Ammon's horn (tissue), 1 donor: Measurements from ENCODE around the gene OR52I2.
A peak's percentile ranks its signal among the peaks of the same experiment; 100 is the strongest.

Experiments used
- DNase-seq: peaks from one replicate; pipeline ENCODE4 v3.0.0-alpha.2; 2016; ENCODE audit warnings: low spot score

OR52I2 gene

GRCh38 chr11:4607781-4608666 lies 26.5 kb downstream of the OR52I2 start, which contains the start of gene TRIM68:
TSS of gene TRIM68 (minus strand) at chr11:4608231. CDS start at chr11:4605504, 2,727 bp downstream.
- DNase-seq: peak; percentile 98

DNA sequence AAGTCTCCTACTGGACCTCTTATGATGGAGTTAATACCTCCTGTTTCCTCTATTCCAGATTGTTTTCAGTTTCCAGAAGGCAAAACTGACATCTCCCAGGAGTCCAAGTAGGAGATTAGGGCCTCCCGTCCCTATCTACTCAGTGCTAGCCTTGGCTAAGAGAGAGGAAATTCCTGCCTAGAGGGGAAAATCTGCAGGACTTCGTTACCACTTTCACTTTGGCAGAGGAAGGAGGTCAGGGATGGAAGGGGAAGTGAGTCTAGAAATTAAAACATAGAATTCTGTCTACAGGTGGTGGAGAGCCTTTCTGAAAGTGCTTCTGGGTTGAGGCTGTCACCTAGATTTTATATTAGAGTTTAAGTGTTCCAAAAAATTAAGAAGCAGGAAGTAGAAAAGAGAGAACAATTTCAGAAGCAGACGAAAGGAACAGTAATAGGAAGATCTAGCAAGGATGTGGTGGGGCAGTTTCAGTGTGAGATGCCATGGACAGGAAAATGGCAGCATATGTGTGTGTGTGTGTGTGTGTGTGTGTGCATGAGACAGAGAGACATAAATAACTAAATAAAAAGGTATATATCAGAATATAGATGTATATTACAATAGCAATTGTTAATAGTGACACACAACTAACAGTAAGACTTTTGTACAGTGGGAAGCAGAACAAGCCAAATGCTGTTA lies 28.9 kb downstream of the OR52I2 start:
- no peak for DNase-seq

GRCh38 chr11:4611986-4612385 lies 30.4 kb downstream of the OR52I2 start:
- DNase-seq: no peak

DNA sequence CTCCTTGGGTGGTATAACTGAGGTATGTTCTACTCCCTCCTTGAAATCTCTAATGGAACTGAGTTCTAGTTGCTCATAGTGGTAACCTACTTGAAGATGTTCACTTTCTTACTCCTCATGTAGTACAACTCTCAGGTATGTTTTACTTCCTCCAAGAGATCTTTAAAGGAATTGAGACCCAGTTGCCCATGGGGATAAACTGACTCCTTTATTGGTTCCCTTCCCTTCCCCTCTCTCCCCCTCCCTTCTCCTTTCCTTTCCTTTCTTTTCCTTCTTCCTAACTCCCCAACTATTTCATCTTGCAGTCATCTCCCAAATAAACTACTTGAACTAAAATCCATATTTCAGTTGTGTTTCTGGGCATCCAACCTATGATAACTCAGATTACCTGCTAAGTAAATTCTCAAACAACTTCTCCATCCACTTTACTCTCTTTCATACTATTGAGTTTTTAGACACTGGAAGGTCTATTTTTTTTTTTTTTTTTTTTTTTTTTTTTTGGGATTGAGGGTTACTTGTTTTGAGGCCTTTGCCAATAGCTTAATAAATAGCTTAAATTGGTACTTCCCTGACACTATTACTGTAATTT lies 34.4 kb downstream of the OR52I2 start:
- DNase-seq: no peak

- DNase-seq: no peak
These were observed 38.0 kb downstream of the OR52I2 start for GRCh38 chr11:4619514-4619913.

DNA sequence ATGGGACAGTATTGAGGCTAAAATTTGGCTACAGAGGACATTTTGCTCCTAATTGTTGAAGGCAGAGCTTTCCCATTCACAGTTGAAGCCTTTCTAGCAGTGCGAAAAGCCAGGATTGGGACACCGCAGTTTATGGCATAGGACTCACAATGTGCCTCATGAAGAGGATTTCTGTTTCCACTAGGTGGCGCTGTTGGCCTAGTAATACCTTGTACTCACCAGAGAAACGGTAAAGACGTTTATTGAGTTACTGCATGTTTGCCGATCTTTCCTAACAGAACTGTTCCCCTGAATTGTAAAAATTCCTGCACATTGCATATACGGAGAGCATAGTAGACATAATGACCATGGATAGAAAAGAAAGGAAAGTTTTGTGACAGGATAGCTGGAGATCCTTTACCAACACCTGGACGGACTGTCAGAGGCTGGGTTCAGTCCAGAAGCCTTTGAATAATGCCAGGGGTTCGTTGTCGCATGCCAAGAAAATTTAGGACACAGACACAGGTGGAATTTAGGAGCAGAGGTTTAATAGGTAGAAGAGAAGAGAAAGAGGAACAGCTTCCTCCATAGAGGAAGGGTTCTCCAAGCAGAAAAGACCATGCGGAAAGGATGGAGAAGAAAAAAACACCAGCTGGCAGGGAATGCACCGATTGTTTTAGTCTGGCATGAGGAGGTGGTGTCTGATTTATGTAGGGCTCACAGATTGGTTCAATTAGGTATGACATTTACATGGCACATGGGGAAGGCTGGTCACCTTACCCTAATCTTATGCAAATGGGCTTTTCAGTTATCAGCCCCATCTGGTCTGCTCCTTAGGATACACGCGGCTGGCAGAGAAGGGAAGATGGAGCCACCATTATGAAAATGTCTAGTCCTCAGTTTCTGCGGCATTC lies 44.9 kb downstream of the OR52I2 start:
- peak; percentile 36 for DNase-seq

DNA sequence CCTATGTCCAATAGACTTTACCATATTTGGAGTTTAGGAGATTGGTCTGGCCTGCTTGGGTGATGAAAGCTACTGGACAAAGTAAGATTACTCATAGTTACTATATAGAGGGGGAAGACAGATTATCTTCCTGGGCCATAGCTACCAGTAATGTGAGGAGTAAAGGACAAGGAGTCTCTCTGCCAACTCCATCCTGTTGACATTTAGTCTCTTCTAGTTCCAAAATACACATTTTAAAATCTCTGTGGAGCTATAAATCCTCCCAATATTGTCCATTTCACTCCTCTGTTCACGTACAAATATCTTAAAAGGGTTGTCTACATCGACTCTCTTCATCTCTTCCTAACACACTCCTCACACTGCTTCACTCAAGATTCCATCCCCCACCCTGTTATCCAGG lies 54.6 kb downstream of the OR52I2 start:
- no peak for DNase-seq

- DNase-seq: peak; percentile 87
These were observed 55.6 kb downstream of the OR52I2 start, which contains the start of gene OR51D1 for GRCh38 chr11:4636962-4637661. TSS of gene OR51D1 (plus strand) at chr11:4637477. CDS start at chr11:4639791, 2,314 bp downstream.

DNA sequence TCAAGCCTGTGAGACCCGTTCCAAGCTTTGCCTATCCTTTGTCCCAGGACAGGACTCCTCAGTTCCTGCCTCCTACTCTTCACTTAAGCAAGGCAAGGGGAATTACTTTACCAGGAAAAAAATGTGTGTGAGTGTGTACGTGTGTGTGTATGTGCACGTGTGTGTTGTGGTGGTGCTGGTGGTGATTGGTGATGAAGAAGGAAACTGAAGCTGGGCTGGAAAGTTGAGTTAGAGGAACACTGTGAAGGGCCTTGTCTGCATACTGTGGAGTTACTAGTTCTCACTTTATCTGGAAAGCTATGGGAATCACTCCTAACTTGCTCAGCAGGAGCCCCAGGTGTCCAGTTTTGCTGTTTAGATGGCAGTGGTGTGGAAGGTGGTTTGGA lies 56.1 kb downstream of the OR52I2 start:
- no peak for DNase-seq

- no peak for DNase-seq
These were observed 58.4 kb downstream of the OR52I2 start for GRCh38 chr11:4639931-4640330.

DNA sequence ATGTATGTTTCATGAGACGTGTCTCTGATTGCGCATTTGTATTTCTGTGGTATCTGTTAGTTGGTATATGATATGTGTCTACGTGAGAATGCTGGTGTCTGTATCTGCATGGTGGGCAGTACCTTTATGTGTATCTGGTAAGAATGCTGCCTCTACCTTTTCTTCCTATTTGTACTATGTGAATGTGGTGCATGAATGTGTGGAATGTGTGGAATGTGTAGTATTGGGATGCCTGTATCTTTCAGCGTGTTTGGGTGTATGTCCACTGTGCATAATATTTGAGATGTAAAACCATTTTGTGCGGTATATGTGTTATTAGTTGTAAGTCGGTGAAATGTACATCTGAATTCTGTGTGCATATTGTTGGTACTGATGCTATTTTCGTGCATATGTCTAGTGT lies 60.0 kb downstream of the OR52I2 start:
- DNase-seq: no peak

DNA sequence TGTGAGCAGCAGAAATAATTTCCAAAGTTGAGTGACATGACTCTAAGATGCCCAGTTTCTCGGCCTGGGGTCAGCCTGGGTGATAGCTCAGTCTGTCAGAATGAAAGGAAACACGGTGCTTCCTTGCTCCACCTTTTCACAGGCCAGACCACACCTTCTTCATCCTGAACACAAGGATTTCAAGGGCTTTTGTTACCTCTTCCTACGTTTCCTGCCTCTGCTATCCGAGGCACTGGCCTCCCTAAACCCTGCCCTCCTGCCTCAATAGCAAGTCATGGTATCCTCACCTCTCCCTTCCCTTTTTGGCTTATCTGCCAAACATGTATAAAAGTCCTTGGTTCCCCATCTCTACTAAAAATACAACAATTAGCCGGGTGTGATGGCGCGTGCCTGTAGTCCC lies 60.5 kb downstream of the OR52I2 start:
- DNase-seq: no peak
